H9 (cell line): ENCODE results near the gene CDR2L. TPM values are rescaled to one million over a fixed set of nuclear protein-coding genes. Genes with fewer than 3 reads are reported as not detected.

Experiments used
- DNase-seq: peaks from one replicate; pipeline ENCODE4 v3.0.0-alpha.2; 2017
- H2AFZ ChIP-seq: one replicate; pipeline ENCODE4 v1.6.1; 2013; ENCODE audit warnings: mild to moderate bottlenecking, low read length, control low read depth, moderate library complexity
- H2AK5ac ChIP-seq: 2 replicates; pipeline ENCODE4 v1.6.1; 2013; ENCODE audit warnings: low read length, control low read depth, mixed read lengths; ENCODE audit not compliant: insufficient read length
- H2BK120ac ChIP-seq: one replicate; pipeline ENCODE4 v1.6.1; 2013; ENCODE audit warnings: low read depth, mild to moderate bottlenecking, low read length, control low read depth, inconsistent platforms; ENCODE audit not compliant: poor library complexity, severe bottlenecking
- H2BK12ac ChIP-seq: 2 replicates; pipeline ENCODE4 v1.6.1; 2013; ENCODE audit warnings: low read length, control low read depth, mixed read lengths, low read depth; ENCODE audit not compliant: insufficient read length
- H2BK15ac ChIP-seq: 2 replicates; pipeline ENCODE4 v1.6.1; 2013; ENCODE audit warnings: low read depth, low read length, control low read depth
- H2BK20ac ChIP-seq: one replicate; pipeline ENCODE4 v1.6.1; 2013; ENCODE audit warnings: low read depth, mild to moderate bottlenecking, low read length, control low read depth, inconsistent platforms; ENCODE audit not compliant: poor library complexity, severe bottlenecking
- H2BK5ac ChIP-seq: 2 replicates; pipeline ENCODE4 v1.6.1; 2013; ENCODE audit warnings: low read length, control low read depth, mixed read lengths; ENCODE audit not compliant: insufficient read length
- H3K14ac ChIP-seq: 2 replicates; pipeline ENCODE4 v1.6.1; 2013; ENCODE audit warnings: low read length, control low read depth; ENCODE audit not compliant: insufficient read depth
- H3K18ac ChIP-seq: 2 replicates; pipeline ENCODE4 v1.6.1; 2013; ENCODE audit warnings: low read depth, mild to moderate bottlenecking, mixed read lengths, low read length, control low read depth; ENCODE audit not compliant: insufficient read length
- H3K23ac ChIP-seq: 2 replicates; pipeline ENCODE4 v1.6.1; 2013; ENCODE audit warnings: low read length, control low read depth, mixed read lengths, low read depth; ENCODE audit not compliant: insufficient read length
- H3K23me2 ChIP-seq: 2 replicates; pipeline ENCODE4 v1.6.1; 2013; ENCODE audit warnings: low read depth, mild to moderate bottlenecking, mixed read lengths, low read length, control low read depth; ENCODE audit not compliant: insufficient read length, poor library complexity, severe bottlenecking
- H3K27ac ChIP-seq: 2 replicates; pipeline ENCODE4 v1.5.1; 2013; ENCODE audit warnings: low read length, control low read depth, mixed read lengths, low read depth; ENCODE audit not compliant: insufficient read length
- H3K27me3 ChIP-seq: 2 replicates; pipeline ENCODE4 v1.6.1; 2013; ENCODE audit warnings: low read length, control low read depth, inconsistent platforms; ENCODE audit not compliant: insufficient read depth
- H3K4ac ChIP-seq: 2 replicates; pipeline ENCODE4 v1.6.1; 2013; ENCODE audit warnings: low read depth, mild to moderate bottlenecking, control low read depth, inconsistent platforms, low read length, moderate library complexity
- H3K4me1 ChIP-seq: 2 replicates; pipeline ENCODE4 v1.6.1; 2013; ENCODE audit warnings: low read length, control low read depth, inconsistent platforms; ENCODE audit not compliant: insufficient read depth
- H3K4me2 ChIP-seq: 2 replicates; pipeline ENCODE4 v1.6.1; 2013; ENCODE audit warnings: low read length, control low read depth, mixed read lengths; ENCODE audit not compliant: insufficient read length, insufficient read depth
- H3K56ac ChIP-seq: 2 replicates; pipeline ENCODE4 v1.6.1; 2013; ENCODE audit warnings: low read depth, mild to moderate bottlenecking, mixed read lengths, low read length, control low read depth; ENCODE audit not compliant: insufficient read length
- H3K79me1 ChIP-seq: 2 replicates; pipeline ENCODE4 v1.6.1; 2013; ENCODE audit warnings: low read depth, mild to moderate bottlenecking, moderate library complexity, low read length, control low read depth, inconsistent platforms; ENCODE audit not compliant: insufficient read depth, poor library complexity, severe bottlenecking
- H3K79me2 ChIP-seq: 2 replicates; pipeline ENCODE4 v1.6.1; 2013; ENCODE audit warnings: low read length, control low read depth, inconsistent platforms; ENCODE audit not compliant: insufficient read depth
- H3K9ac ChIP-seq: 2 replicates; pipeline ENCODE4 v1.6.1; 2013; ENCODE audit warnings: low read length, control low read depth, mixed read lengths; ENCODE audit not compliant: insufficient read length; ENCODE audit errors: extremely low read depth
- H3K9me3 ChIP-seq: one replicate; pipeline ENCODE4 v1.6.1; 2013; ENCODE audit warnings: low read depth, low read length, inconsistent platforms; ENCODE audit not compliant: control insufficient read depth
- H3T11ph ChIP-seq: one replicate; pipeline ENCODE4 v1.6.1; 2013; ENCODE audit warnings: mild to moderate bottlenecking, low read length, control low read depth, inconsistent platforms
- H4K20me1 ChIP-seq: one replicate; pipeline ENCODE4 v1.6.1; 2013; ENCODE audit not compliant: control insufficient read depth, insufficient read length, insufficient read depth
- H4K5ac ChIP-seq: 2 replicates; pipeline ENCODE4 v1.6.1; 2013; ENCODE audit warnings: low read depth, mild to moderate bottlenecking, mixed read lengths, low read length, control low read depth; ENCODE audit not compliant: insufficient read length
- H4K8ac ChIP-seq: replicated peaks from 2 replicates; pipeline ENCODE4 v1.6.1; 2013; ENCODE audit warnings: low read length, control low read depth, mixed read lengths, low read depth; ENCODE audit not compliant: insufficient read length
- H4K91ac ChIP-seq: 2 replicates; pipeline ENCODE4 v1.6.1; 2013; ENCODE audit warnings: low read depth, mild to moderate bottlenecking, moderate library complexity, mixed read lengths, low read length, control low read depth; ENCODE audit not compliant: insufficient read length
- H3K27ac Mint-ChIP-seq, 3 experiments: 2 replicates in 2 of 3; 3 replicates in 1 of 3; pipeline ENCODE4 v1.8.0; 2020 to 2021; ENCODE audit warnings: mixed read lengths in 3 of 3, mild to moderate bottlenecking in 1 of 3, moderate library complexity in 1 of 3
- H3K27me3 Mint-ChIP-seq: 2 replicates; pipeline ENCODE4 v1.8.0; 2021; ENCODE audit warnings: low read depth, mild to moderate bottlenecking, moderate library complexity, mixed read lengths
- H3K36me3 Mint-ChIP-seq, 3 experiments: 2 replicates in 2 of 3; 3 replicates in 1 of 3; pipeline ENCODE4 v1.8.0; 2020 to 2021; ENCODE audit warnings: low read depth in 3 of 3, mixed read lengths in 3 of 3; ENCODE audit not compliant: insufficient read depth in 1 of 3
- H3K4me1 Mint-ChIP-seq, 2 experiments: 2 replicates each; pipeline ENCODE4 v1.8.0; 2020; ENCODE audit warnings: mixed read lengths in 2 of 2
- H3K4me3 Mint-ChIP-seq, 2 experiments: 2 replicates in 1 of 2; 3 replicates in 1 of 2; pipeline ENCODE4 v1.8.0; 2020 to 2021; ENCODE audit warnings: mild to moderate bottlenecking in 2 of 2, mixed read lengths in 2 of 2, moderate library complexity in 1 of 2
- H3K9me3 Mint-ChIP-seq, 2 experiments: 2 replicates in 1 of 2; 3 replicates in 1 of 2; pipeline ENCODE4 v1.8.0; 2020; ENCODE audit warnings: mild to moderate bottlenecking in 2 of 2, mixed read lengths in 2 of 2, moderate library complexity in 1 of 2
- CTCF ChIP-seq: fragments of 200-600 bp; sonication (generic); conservative IDR thresholded peaks from 3 replicates; pipeline ENCODE4 v1.8.0; 2021; ENCODE audit warnings: antibody characterized with exemption, mild to moderate bottlenecking
- WGBS: extraction: QIAGEN DNeasy Blood & Tissue Kit; methylation state at CpG from one replicate; pipeline ENCODE4 v1.1.7; 2013; ENCODE audit warnings: missing lambda C conversion rate, low lambda C conversion rate, mixed read lengths; ENCODE audit not compliant: insufficient read length; ENCODE audit errors: extremely low coverage; 5-methylcytosine and 5-hydroxymethylcytosine counted together
- total RNA-seq: library from RNA; stranded (reverse); gene quantifications from 2 replicates; pipeline ENCODE4 v1.2.1, GENCODE V29; 2021

The CDR2L gene
- total RNA-seq, 1 experiment from 2014 or later = 23.3 TPM

GRCh38 chr17:74951065-74951464 is 36.4 kb upstream of the CDR2L start:
- no peak overlapping the region for H2BK120ac ChIP-seq
- H3K4me1 ChIP-seq = no peaks in the 10 kb centered on the region
- no peaks in the 10 kb centered on the region for H4K20me1 ChIP-seq
- no peak overlapping the region for H3K23ac ChIP-seq
- no peak overlapping the region for H2BK15ac ChIP-seq
- no peak overlapping the region for H3K27ac Mint-ChIP-seq
- H3K9ac ChIP-seq = no peak overlapping the region
- H3K27me3 Mint-ChIP-seq = peaks cover 25% of the 10 kb centered on the region
- no CpG with 5 or more reads among the region's 3 CpGs for WGBS
- no peak overlapping the region for H3T11ph ChIP-seq
- no peak overlapping the region for H3K4ac ChIP-seq
- H2BK20ac ChIP-seq = no peak overlapping the region
- no peaks in the 10 kb centered on the region for H3K27me3 ChIP-seq
- no peak overlapping the region for H4K91ac ChIP-seq
- no peak overlapping the region for H2AK5ac ChIP-seq
- H2BK12ac ChIP-seq = no peak overlapping the region
- H3K9me3 ChIP-seq = no peaks in the 10 kb centered on the region
- H4K5ac ChIP-seq = no peak overlapping the region
- H3K9me3 Mint-ChIP-seq = no peaks in the 10 kb centered on the region
- peaks cover 2% of the 10 kb centered on the region for H3K23me2 ChIP-seq
- H2AFZ ChIP-seq = no peak overlapping the region
- no peak overlapping the region for H3K4me3 Mint-ChIP-seq
- peaks cover 11 to 19% of the 10 kb centered on the region in 2 experiments for H3K4me1 Mint-ChIP-seq
- H3K4me2 ChIP-seq = no peak overlapping the region
- no peak overlapping the region for H3K27ac ChIP-seq
- H3K79me1 ChIP-seq = no peaks in the 10 kb centered on the region
- H2BK5ac ChIP-seq = no peak overlapping the region
- H3K36me3 Mint-ChIP-seq = no peaks in the 10 kb centered on the region
- H3K79me2 ChIP-seq = no peaks in the 10 kb centered on the region
- H4K8ac ChIP-seq = no peak overlapping the region
- H3K18ac ChIP-seq = no peak overlapping the region
- no peak for DNase-seq
- TF ChIP-seq CTCF = no peak
- no peak overlapping the region for H3K56ac ChIP-seq
- H3K14ac ChIP-seq = no peak overlapping the region; the same call in 1 of the 2 replicates
